DMS153 (cell line): ENCODE measurements around the gene MIPOL1.

ENCODE experiments used
- DNase-seq: peaks from one replicate; lab custom pipeline; 2025; lab: John Stamatoyannopoulos, UW

MIPOL1 gene

DNA sequence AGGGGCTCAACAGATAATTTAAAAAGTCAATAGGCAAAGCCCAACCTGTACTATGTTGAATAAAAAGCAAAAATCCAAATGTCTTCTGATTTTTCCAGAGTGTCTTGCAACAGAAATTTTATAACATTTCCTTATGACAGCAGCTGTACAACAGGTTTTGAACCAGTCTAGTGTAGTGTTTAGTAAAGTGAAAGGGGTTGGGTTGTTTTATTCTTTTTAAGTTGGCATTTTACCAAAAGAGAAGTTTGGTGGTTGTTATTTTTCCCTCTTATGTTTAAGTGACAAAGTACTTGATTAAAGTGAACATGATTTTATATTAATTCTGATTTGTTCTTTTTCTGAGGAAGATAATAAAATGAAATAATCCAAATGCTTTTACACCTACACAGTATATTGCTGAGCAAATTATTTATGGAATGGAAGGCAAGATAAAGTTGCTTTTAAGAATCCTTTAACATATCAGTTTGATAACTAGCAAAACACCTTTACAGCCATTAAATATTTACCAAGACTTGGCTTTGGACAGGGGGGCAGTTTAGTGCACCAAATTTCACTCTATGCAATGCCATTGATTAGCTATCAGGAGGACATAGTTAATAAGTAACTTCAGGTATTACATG lies 268.4 kb downstream of the MIPOL1 start:
- DNase-seq = no peak

DNA sequence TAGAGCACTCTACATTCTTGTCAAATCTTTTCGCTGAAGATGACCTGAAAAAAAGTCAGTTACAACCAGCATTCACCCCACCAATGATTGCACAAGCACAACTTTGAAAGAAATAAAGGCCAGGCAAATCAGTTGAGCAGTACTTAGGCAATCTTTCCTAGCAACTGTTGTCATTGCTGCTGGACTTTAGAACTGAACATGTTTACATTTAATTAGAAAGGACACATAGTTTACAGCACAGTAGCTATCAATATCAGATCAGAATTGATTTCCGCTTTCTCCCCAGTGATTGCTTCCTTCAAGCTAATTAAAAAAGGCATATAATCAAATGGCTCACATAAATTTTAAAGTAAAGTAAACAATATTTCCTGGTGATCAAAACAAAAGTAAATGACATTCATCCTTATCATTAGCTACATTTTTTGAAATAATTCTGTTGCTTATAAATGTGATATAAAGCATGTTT lies 268.9 kb downstream of the MIPOL1 start:
- DNase-seq = no peak

DNA sequence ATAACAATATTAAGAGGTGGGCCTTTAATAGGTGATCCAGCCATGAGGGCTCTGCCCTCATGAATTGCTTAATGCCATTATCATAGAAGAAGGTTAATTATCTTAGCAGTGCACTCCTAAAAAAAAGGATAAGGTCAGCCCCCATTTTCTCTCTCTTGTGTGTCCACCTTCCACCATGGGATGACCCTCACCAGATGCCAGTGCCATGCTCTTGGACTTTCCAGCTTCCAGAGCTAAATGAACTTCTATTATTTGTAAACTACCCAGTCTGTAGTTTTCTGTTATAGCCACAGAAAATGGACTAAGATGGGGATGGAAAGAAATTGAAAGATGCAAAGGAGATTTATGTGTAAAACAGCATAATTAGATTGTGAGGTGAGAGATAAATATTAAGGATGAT lies 271.9 kb downstream of the MIPOL1 start:
- no peak for DNase-seq

DNA sequence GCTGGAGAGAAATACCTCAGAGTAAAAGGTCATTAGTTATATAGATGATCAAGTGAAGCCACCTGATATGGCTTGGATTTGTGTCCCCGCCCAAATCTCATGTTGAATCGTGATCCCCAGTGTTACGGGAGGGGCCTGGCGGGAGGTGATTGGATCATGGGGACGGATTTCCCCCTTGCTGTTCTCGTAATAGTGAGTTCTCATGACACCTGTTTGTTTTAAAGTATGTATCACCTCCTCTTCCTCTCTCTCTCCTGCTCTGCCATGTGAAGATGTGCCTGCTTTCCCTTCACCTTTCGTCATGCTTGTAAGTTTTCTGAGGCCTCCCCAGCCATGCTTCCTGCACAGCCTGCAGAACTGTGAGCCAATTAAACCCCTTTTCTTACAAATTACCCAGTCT lies 272.5 kb downstream of the MIPOL1 start:
- no peak for DNase-seq

DNA sequence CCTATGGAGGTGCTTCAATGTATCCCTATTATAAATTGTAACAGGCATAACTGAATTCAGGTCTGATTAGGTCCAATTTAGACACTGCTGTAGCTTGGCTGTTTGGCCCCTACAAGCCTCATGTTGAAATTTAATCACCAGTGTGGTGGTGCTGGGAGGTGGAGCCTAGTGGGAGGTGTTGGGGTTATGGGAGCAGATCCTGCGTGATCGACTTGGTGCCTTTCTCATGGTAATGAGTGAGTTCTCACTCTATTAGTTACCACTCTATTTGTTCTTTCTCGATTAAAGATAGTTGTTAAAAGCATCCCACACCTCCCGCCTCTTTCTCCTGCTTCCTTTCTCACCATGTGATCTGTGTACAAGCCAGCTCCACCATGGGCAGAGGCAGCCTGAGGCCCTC lies 275.2 kb downstream of the MIPOL1 start:
- DNase-seq = no peak

- DNase-seq = no peak
These were observed 276.5 kb downstream of the MIPOL1 start for GRCh38 chr14:37474191-37474590.

GRCh38 chr14:37480446-37481290 lies 282.9 kb downstream of the MIPOL1 start:
- no peak for DNase-seq

- DNase-seq = no peak
These were observed 284.7 kb downstream of the MIPOL1 start for GRCh38 chr14:37482428-37482827.

GRCh38 chr14:37483672-37484071 lies 285.9 kb downstream of the MIPOL1 start:
- DNase-seq = no peak

GRCh38 chr14:37490607-37491006 lies 292.9 kb downstream of the MIPOL1 start:
- no peak for DNase-seq

GRCh38 chr14:37491076-37491475 lies 293.3 kb downstream of the MIPOL1 start:
- no peak for DNase-seq

DNA sequence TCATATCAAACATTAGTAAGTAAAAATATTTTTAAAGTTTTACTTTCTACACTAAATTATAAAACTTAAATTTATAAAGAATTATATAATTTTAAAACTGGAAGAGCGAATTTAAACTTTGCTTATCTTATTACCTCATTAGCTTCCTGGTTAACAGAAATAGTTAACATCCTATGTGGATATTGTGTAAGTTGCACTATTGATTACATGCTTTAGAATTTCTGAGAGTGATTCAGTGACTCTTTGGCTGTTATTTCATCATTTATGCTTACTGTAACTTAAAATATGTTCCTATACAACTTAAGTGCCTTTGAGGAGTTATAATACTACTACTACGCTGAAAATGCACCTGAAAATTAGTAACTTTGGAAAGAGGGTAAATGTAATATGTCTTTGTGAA lies 295.9 kb downstream of the MIPOL1 start:
- no peak for DNase-seq

DNA sequence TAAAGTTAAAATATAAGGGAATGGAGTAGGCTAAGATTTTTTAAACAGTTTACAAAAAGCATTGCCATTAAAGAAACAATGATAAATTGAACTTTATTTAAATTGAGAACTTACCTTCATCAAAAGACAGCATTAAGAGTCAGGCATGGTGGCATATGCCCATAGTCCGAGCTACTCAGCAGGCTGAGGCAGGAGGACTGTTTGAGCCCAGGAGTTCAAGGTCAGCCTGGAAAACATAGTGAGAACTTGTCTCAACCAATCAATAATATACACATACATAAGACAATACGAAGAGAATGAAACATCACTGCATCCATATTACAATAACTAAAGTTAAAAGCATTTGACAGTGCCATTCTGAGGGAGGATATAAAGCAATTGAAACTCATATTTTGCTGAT lies 299.7 kb downstream of the MIPOL1 start:
- no peak for DNase-seq

- DNase-seq = no peak
These were observed 304.1 kb downstream of the MIPOL1 start for GRCh38 chr14:37501877-37502276.

- DNase-seq = no peak
These were observed 310.8 kb downstream of the MIPOL1 start for GRCh38 chr14:37508503-37508902.

DNA sequence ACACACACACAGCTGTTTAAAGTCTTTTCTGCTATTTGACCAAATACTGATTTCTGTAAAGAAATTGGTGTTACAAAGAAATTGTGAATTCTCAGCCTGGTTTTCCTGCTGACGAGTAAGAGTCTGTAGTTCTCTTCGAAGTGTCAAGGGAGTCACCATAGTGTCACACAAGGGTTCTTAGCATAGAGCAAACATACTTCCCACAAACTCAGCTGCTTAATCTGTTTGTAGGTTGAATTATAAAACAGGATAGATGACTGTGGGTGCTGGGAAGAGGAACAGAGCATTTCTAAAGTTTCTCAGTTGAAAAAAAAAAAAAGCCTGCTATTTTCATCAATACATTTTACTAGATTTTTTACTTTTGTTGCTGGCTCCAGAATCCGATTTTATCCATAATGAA lies 314.4 kb downstream of the MIPOL1 start:
- no peak for DNase-seq

- no peak for DNase-seq
These were observed 318.0 kb downstream of the MIPOL1 start for GRCh38 chr14:37515771-37516170.

DNA sequence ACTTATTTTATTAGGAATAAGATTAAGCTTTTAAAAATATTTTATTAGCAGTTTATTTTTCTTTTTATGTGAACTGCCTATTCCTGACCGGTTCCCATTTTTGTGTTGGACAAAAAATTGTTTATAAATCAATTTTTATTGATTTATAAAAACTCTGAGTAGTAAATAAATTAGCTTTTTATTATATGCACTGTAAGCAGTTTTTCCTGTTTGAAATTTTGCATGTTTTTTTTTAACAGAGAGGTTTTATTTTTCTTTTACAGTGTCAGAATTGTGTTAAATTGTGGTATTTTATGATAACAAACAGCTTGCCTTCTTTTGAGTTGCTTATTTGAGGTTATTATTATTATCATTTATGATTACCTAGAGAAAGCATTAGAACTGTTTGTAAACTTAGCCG lies 329.3 kb downstream of the MIPOL1 start:
- no peak for DNase-seq

DNA sequence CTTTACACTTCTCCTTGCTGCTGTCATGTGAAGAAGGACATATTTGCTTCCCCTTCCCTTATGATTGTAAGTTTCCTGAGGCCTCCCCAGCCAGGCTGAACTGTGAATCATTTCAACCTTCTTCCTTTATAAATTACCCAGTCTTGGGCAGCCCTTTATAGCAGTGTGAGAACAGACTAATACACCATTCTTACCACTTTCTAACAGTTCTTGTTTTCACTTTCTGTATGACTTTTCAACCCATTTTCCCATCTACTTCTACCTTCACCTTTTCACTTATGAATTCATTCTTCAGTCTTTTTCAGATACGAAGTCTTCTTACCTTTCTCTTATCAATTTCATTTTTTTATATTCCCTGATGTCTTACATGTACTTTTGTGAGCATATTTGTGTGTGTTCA lies 342.3 kb downstream of the MIPOL1 start:
- no peak for DNase-seq

DNA sequence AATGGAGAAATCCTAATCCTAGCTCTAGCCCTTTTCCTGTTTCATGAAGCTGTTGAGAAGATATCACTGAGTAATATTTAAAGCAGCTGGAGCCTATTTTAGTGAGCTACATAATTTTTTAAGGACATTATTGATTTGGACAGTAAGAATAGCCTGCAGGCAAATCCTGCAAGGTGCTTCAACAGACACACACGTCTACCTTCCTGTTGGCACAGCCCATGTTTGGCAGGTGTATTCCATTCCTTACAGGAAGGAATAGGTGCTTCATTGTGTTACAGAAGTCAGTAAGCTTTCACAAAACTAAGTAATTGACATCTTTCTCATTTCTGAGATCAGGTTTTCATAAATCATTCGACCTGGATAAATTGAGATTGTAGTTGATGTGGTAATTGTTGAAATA lies 346.7 kb downstream of the MIPOL1 start:
- peak; percentile 40 for DNase-seq

- no peak for DNase-seq
These were observed 347.4 kb downstream of the MIPOL1 start for GRCh38 chr14:37545174-37545573.

- DNase-seq = no peak
These were observed 349.1 kb downstream of the MIPOL1 start for GRCh38 chr14:37546621-37547447.

GRCh38 chr14:37550511-37550910 lies 352.8 kb downstream of the MIPOL1 start:
- DNase-seq = no peak
